Progenitor cell of endocrine pancreas (in vitro differentiated cells): ENCODE measurements around the gene POLR2F. TPM values are rescaled to one million over a fixed set of nuclear protein-coding genes. Genes with fewer than 3 reads are reported as not detected.

Source experiments
- DNase-seq: peaks from one replicate; pipeline ENCODE4 v3.0.0; 2021; ENCODE audit warnings: low spot score; ENCODE audit not compliant: unreplicated experiment
- H3K27ac Mint-ChIP-seq: 2 replicates; pipeline ENCODE4 v1.8.0; 2021; ENCODE audit warnings: mild to moderate bottlenecking, moderate library complexity, mixed read lengths
- H3K27me3 Mint-ChIP-seq: 2 replicates; pipeline ENCODE4 v1.8.0; 2021; ENCODE audit warnings: mixed read lengths
- H3K36me3 Mint-ChIP-seq: 2 replicates; pipeline ENCODE4 v1.8.0; 2022; ENCODE audit warnings: mixed read lengths; ENCODE audit not compliant: insufficient read depth
- H3K4me1 Mint-ChIP-seq: 2 replicates; pipeline ENCODE4 v1.8.0; 2021; ENCODE audit warnings: low read depth, mixed read lengths
- H3K4me3 Mint-ChIP-seq: 2 replicates; pipeline ENCODE4 v1.8.0; 2021; ENCODE audit warnings: low read depth, mild to moderate bottlenecking, moderate library complexity, mixed read lengths
- H3K9me3 Mint-ChIP-seq: 2 replicates; pipeline ENCODE4 v1.8.0; 2021; ENCODE audit warnings: low read depth, mixed read lengths
- total RNA-seq: library from RNA; stranded (reverse); gene quantifications from 2 replicates; pipeline ENCODE4 v1.2.1, GENCODE V29; 2021
- TF ChIP-seq, protein P1 (sequence below): fragments of 200-600 bp; sonication (generic); IDR thresholded peaks from one replicate; pipeline ENCODE4 v1.5.0; 2021; ENCODE audit warnings: antibody characterized with exemption, mild to moderate bottlenecking; ENCODE audit not compliant: unreplicated experiment

The POLR2F gene
- total RNA-seq, 1 donor from 2014 or later: 83.1 TPM

GRCh38 chr22:37907036-37907954, 46.2 kb upstream of the POLR2F start:
- DNase-seq: no peak

DNA sequence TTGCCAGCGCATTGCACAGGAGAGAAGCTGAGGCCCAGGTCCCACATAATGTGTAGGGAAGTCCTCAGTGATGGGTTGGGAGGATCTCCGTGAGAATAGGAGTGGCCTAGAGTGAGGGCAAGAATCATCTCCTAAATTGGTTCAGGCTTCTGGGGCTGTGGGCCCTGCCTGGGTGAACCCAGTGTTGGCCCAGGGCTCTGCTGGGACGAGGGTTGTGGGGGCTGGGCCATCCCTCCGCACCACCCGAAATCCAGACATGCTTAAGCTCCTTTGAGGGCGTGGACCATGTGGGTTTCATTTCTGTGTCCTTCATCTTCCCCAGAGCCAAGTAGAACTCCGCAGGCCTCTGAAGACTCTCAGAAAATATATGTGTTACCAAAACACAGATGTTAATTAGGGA, 43.7 kb upstream of the POLR2F start:
- TF ChIP-seq, protein P1, sequence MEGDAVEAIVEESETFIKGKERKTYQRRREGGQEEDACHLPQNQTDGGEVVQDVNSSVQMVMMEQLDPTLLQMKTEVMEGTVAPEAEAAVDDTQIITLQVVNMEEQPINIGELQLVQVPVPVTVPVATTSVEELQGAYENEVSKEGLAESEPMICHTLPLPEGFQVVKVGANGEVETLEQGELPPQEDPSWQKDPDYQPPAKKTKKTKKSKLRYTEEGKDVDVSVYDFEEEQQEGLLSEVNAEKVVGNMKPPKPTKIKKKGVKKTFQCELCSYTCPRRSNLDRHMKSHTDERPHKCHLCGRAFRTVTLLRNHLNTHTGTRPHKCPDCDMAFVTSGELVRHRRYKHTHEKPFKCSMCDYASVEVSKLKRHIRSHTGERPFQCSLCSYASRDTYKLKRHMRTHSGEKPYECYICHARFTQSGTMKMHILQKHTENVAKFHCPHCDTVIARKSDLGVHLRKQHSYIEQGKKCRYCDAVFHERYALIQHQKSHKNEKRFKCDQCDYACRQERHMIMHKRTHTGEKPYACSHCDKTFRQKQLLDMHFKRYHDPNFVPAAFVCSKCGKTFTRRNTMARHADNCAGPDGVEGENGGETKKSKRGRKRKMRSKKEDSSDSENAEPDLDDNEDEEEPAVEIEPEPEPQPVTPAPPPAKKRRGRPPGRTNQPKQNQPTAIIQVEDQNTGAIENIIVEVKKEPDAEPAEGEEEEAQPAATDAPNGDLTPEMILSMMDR: no peak
- Mint-ChIP-seq H3K36me3 (peaks cover 3% of the 10 kb centered on the region), H3K9me3 (no peaks in the 10 kb centered on the region), H3K27ac (no peak overlapping the region), H3K27me3 (no peaks in the 10 kb centered on the region), H3K4me3 (no peak overlapping the region), H3K4me1 (peaks cover 15% of the 10 kb centered on the region)
- no peak for DNase-seq

More at GRCh38 chr22:37907036-37907954, 46.2 kb upstream of the POLR2F start:
- H3K4me1 Mint-ChIP-seq: peaks cover 15% of the 10 kb centered on the region
- H3K36me3 Mint-ChIP-seq: peaks cover 2% of the 10 kb centered on the region
- H3K27me3 Mint-ChIP-seq: no peaks in the 10 kb centered on the region
- H3K9me3 Mint-ChIP-seq: no peaks in the 10 kb centered on the region
- peak overlapping the region; percentile 64 for H3K27ac Mint-ChIP-seq
- H3K4me3 Mint-ChIP-seq: peak overlapping the region; percentile 82
- TF ChIP-seq, protein P1: no peak

GRCh38 chr22:37910890-37911672, 42.4 kb upstream of the POLR2F start:
- no peak overlapping the region for H3K4me3 Mint-ChIP-seq

DNA sequence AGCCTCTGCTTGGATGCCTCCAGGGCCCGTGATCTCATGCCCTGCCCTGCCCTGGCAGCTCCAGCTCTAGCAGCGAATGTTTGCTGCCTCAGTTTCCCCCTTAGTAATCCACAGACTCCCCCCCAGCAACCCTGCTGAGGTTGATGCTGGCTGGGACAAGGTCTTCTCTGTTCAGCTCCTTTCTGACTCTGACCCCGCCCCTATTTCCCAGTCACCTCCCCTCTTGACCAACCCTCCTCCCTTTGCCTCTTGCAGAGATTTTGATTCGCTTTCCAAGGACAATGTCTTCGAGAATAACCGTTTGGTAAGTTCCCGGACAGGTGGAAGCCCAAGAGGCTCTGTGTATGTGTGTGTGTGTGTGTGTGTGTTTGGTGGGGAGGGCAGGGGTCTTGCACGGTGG, 41.8 kb upstream of the POLR2F start:
- no peak overlapping the region for H3K27ac Mint-ChIP-seq
- H3K4me1 Mint-ChIP-seq: peaks cover 13% of the 10 kb centered on the region
- H3K36me3 Mint-ChIP-seq: peaks cover 3% of the 10 kb centered on the region
- H3K4me3 Mint-ChIP-seq: no peak overlapping the region
- TF ChIP-seq, protein P1: no peak
- DNase-seq: no peak
- no peaks in the 10 kb centered on the region for H3K9me3 Mint-ChIP-seq
- no peaks in the 10 kb centered on the region for H3K27me3 Mint-ChIP-seq

More at GRCh38 chr22:37910890-37911672, 42.4 kb upstream of the POLR2F start:
- no peak for DNase-seq
- Mint-ChIP-seq H3K27ac (no peak overlapping the region), H3K36me3 (peaks cover 3% of the 10 kb centered on the region), H3K9me3 (no peaks in the 10 kb centered on the region), H3K4me1 (peaks cover 13% of the 10 kb centered on the region), H3K27me3 (no peaks in the 10 kb centered on the region)
- TF ChIP-seq, protein P1: no peak

DNA sequence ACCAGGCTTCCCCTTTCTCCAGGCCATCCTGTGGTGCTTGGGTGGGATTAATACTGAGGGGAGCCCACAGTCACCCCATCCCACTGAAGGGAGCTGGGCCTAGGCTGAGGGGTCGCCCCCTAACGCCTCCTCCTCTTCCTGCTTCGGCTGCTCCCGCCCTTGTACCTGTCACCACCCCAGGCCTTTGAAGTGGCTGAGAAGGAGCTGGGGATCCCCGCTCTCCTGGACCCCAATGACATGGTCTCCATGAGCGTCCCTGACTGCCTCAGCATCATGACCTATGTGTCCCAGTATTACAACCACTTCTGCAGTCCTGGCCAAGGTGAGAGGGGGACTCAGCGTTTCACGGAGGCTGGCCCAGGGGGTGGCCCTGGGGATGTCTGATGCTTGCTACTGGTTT, 41.3 kb upstream of the POLR2F start:
- H3K27me3 Mint-ChIP-seq: no peaks in the 10 kb centered on the region
- H3K27ac Mint-ChIP-seq: no peak overlapping the region
- H3K36me3 Mint-ChIP-seq: peaks cover 3% of the 10 kb centered on the region
- TF ChIP-seq, protein P1: no peak
- no peak for DNase-seq
- peaks cover 11% of the 10 kb centered on the region for H3K4me1 Mint-ChIP-seq
- H3K4me3 Mint-ChIP-seq: no peak overlapping the region
- H3K9me3 Mint-ChIP-seq: no peaks in the 10 kb centered on the region
